ENCODE measurements around the gene FTO.

FTO gene

GRCh38 chr16:54201200-54201599 is 497.2 kb downstream of the FTO start:
- Histone ChIP-seq H3K4me1 (no peaks in the 10 kb centered on the region), H3K9me3 (no peaks in the 10 kb centered on the region), H3K36me3 (no peaks in the 10 kb centered on the region), H3K4me3 (ENCODE audit: low read depth, low read length) (no peak overlapping the region), H3K27me3 (no peaks in the 10 kb centered on the region)
- DNase-seq = peak; percentile 44
- 0 out of 2 replicates have a peak, but pooled peaks have one; percentile 2 for TF ChIP-seq CTCF (IDR thresholded peaks at IDR 0.05; ENCODE audit: low read depth, low read length)

All from BE2C (cell line).